ENCODE data around the gene MTHFSD.

The MTHFSD gene

DNA sequence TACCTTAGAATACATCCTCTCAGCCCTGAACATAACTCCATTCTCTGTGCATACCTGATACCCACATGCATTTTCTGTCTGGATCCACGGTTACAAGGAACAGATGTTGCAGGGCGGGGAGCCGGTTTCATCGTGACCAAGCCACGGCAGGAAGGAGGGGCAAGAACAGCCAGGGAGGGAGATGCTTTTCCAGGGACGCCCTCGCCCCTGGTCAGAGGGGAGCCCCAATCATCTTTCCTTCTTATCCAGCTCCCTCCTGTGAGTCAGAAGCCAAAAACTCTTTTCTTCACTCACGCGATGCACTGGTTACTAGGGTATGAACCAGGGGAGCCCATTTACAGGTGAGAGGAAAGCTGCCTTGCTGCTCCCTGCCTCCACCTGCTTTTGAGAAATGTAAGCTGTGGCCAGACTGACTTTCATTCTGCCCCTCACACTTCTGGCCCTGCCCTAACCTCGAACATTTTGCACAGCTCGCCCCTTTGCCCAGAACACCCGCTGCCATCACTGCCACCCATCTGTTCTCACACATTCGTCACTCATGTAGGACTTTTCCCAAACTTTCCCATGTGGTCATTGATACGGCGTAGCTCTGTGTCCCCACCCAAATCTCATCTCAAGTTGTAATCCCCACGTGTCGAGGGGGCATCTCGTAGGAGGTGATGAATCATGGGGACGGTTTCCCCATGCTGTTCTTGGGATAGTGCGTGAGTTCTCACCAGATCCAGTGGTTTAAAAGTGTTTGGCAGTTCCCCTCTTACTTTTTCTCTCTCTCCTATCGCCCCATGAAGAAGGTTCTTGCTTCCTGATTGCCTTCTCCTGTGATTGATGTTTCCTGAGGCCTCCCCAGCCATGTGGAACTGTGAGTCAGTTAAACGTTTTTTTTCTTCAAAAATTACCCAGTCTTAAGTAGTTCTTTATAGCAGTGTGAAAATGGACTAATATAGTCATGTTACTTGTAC lies 43.9 kb upstream of the MTHFSD start:
- Histone ChIP-seq H3K36me3 (no peaks in the 10 kb centered on the region), H3K27ac (no peak overlapping the region), H3K27me3 (peaks cover 65% of the 10 kb centered on the region), H3K9me3 (no peaks in the 10 kb centered on the region), H3K4me1 (ENCODE audit: control insufficient read depth in 1 of 2, insufficient read depth in 1 of 2, low read depth in 1 of 2, low read length in 1 of 2) (no peaks in the 10 kb centered on the region), H3K4me3 (ENCODE audit: low read depth in 1 of 2, low read length in 1 of 2) (no peak overlapping the region)
- TF ChIP-seq, protein P1, sequence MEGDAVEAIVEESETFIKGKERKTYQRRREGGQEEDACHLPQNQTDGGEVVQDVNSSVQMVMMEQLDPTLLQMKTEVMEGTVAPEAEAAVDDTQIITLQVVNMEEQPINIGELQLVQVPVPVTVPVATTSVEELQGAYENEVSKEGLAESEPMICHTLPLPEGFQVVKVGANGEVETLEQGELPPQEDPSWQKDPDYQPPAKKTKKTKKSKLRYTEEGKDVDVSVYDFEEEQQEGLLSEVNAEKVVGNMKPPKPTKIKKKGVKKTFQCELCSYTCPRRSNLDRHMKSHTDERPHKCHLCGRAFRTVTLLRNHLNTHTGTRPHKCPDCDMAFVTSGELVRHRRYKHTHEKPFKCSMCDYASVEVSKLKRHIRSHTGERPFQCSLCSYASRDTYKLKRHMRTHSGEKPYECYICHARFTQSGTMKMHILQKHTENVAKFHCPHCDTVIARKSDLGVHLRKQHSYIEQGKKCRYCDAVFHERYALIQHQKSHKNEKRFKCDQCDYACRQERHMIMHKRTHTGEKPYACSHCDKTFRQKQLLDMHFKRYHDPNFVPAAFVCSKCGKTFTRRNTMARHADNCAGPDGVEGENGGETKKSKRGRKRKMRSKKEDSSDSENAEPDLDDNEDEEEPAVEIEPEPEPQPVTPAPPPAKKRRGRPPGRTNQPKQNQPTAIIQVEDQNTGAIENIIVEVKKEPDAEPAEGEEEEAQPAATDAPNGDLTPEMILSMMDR (IDR thresholded peaks at IDR 0.05): no peak

- no peak overlapping the region for H3K27ac ChIP-seq
- H3K9me3 ChIP-seq: no peaks in the 10 kb centered on the region
- no peaks in the 10 kb centered on the region for H3K36me3 ChIP-seq
- TF ChIP-seq, protein P1 (IDR thresholded peaks at IDR 0.05): no peak
- peaks cover 72% of the 10 kb centered on the region for H3K27me3 ChIP-seq
- H3K4me3 ChIP-seq (ENCODE audit: low read depth in 1 of 2, low read length in 1 of 2): no peak overlapping the region
- no peaks in the 10 kb centered on the region for H3K4me1 ChIP-seq (ENCODE audit: control insufficient read depth in 1 of 2, insufficient read depth in 1 of 2, low read depth in 1 of 2, low read length in 1 of 2)
These were observed 43.0 kb upstream of the MTHFSD start for GRCh38 chr16:86597880-86598606.

- Histone ChIP-seq H3K4me3 (ENCODE audit: low read depth in 1 of 2, low read length in 1 of 2) (no peak overlapping the region), H3K9me3 (no peaks in the 10 kb centered on the region), H3K27me3 (peaks cover 77% of the 10 kb centered on the region), H3K36me3 (no peaks in the 10 kb centered on the region), H3K27ac (no peak overlapping the region), H3K4me1 (ENCODE audit: control insufficient read depth in 1 of 2, insufficient read depth in 1 of 2, low read depth in 1 of 2, low read length in 1 of 2) (no peaks in the 10 kb centered on the region)
- TF ChIP-seq, protein P1 (IDR thresholded peaks at IDR 0.05): no peak
These were observed 42.3 kb upstream of the MTHFSD start for GRCh38 chr16:86597126-86597879.

- no peak overlapping the region for H3K4me3 ChIP-seq (ENCODE audit: low read depth in 1 of 2, low read length in 1 of 2)
- H3K27ac ChIP-seq: no peak overlapping the region
- no peaks in the 10 kb centered on the region for H3K9me3 ChIP-seq
- H3K27me3 ChIP-seq: peaks cover 85% of the 10 kb centered on the region
- no peaks in the 10 kb centered on the region for H3K36me3 ChIP-seq
- H3K4me1 ChIP-seq (ENCODE audit: control insufficient read depth in 1 of 2, insufficient read depth in 1 of 2, low read depth in 1 of 2, low read length in 1 of 2): no peaks in the 10 kb centered on the region
- TF ChIP-seq, protein P1 (IDR thresholded peaks at IDR 0.05): no peak
These were observed 41.1 kb upstream of the MTHFSD start for GRCh38 chr16:86595983-86596605.

DNA sequence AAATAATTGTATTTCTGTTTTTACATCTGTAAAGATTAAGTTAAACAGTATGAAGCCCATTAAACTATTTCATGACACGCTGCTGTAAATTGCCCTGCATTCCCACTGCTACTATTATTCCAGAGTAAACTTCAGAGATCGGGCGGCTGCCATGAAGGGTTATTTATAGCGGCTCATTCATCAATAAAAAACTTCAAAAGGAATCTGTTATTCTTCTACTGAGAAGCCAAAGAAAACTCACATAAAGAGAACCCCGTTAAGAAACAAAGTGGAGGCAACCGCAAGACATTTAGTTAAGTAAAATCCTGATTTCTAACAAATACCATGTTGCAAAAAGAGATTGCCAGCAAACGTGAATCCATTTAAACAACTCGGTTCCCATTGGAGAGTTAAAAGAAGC lies 39.7 kb upstream of the MTHFSD start:
- H3K27me3 ChIP-seq: peaks cover 91% of the 10 kb centered on the region
- TF ChIP-seq, protein P1 (IDR thresholded peaks at IDR 0.05): no peak
- H3K36me3 ChIP-seq: no peaks in the 10 kb centered on the region
- H3K4me3 ChIP-seq (ENCODE audit: low read depth in 1 of 2, low read length in 1 of 2): no peak overlapping the region
- H3K9me3 ChIP-seq: no peaks in the 10 kb centered on the region
- H3K4me1 ChIP-seq (ENCODE audit: control insufficient read depth in 1 of 2, insufficient read depth in 1 of 2, low read depth in 1 of 2, low read length in 1 of 2): no peaks in the 10 kb centered on the region
- no peak overlapping the region for H3K27ac ChIP-seq

Measured in neutrophil (primary cell).